Neural cell (in vitro differentiated cells): ENCODE results near the gene CRADD. TPM values are rescaled to one million over a fixed set of nuclear protein-coding genes. Genes with fewer than 3 reads are reported as not detected.

Experiments used
- H2AFZ ChIP-seq: fragments of 200-600, 300-800 bp; sonication (generic), shearing (Covaris generic); 2 replicates; pipeline ENCODE4 v1.6.0; 2014; ENCODE audit warnings: low read depth, mild to moderate bottlenecking, antibody characterized with exemption, low read length, moderate library complexity
- H3F3A ChIP-seq: fragments of 200-600 bp; shearing (Covaris generic); 2 replicates; pipeline ENCODE4 v1.6.1; 2016; ENCODE audit warnings: mild to moderate bottlenecking, moderate library complexity, mixed read lengths, antibody characterized with exemption, low read length; ENCODE audit not compliant: insufficient read depth, poor library complexity, severe bottlenecking
- H3K27ac ChIP-seq: fragments of 200-600, 300-800 bp; sonication (generic), shearing (Covaris generic); 2 replicates; pipeline ENCODE4 v1.5.1; 2014; ENCODE audit warnings: mild to moderate bottlenecking, low read length, moderate library complexity
- H3K27me3 ChIP-seq: fragments of 300-800, 200-600 bp; sonication (generic), shearing (Covaris generic); 2 replicates; pipeline ENCODE4 v1.6.0; 2014; ENCODE audit warnings: mild to moderate bottlenecking, low read depth, low read length, moderate library complexity; ENCODE audit not compliant: insufficient read depth
- H3K36me3 ChIP-seq: fragments of 300-800, 200-600 bp; sonication (generic), shearing (Covaris generic); 2 replicates; pipeline ENCODE4 v1.5.1; 2014; ENCODE audit warnings: mild to moderate bottlenecking, antibody characterized with exemption, low read length, moderate library complexity; ENCODE audit not compliant: insufficient read depth
- H3K4me2 ChIP-seq: fragments of 300-800, 200-600 bp; sonication (generic), shearing (Covaris generic); 2 replicates; pipeline ENCODE4 v1.6.0; 2014; ENCODE audit warnings: mild to moderate bottlenecking, low read length
- H3K4me3 ChIP-seq: fragments of 300-800, 200-600 bp; sonication (generic), shearing (Covaris generic); 2 replicates; pipeline ENCODE4 v1.5.1; 2014; ENCODE audit warnings: mild to moderate bottlenecking, low read length, moderate library complexity
- H3K79me2 ChIP-seq: fragments of 200-600 bp; shearing (Covaris generic); replicated peaks from 2 replicates; pipeline ENCODE4 v1.6.0; 2014; ENCODE audit warnings: mild to moderate bottlenecking, low read length, moderate library complexity; ENCODE audit not compliant: insufficient read depth
- H3K9ac ChIP-seq: fragments of 300-800, 200-600 bp; sonication (generic), shearing (Covaris generic); 2 replicates; pipeline ENCODE4 v1.6.1; 2016; ENCODE audit warnings: mild to moderate bottlenecking, low read length, mixed read lengths
- H3K9me2 ChIP-seq: fragments of 200-600 bp; shearing (Covaris generic); 2 replicates; pipeline ENCODE4 v1.6.1; 2016; ENCODE audit warnings: mild to moderate bottlenecking, low read length, mixed read lengths; ENCODE audit not compliant: insufficient read depth
- H3K9me3 ChIP-seq: fragments of 200-600, 300-800 bp; sonication (generic), shearing (Covaris generic); 2 replicates; pipeline ENCODE4 v1.6.1; 2016; ENCODE audit warnings: mild to moderate bottlenecking, mixed run types, low read length, moderate library complexity, mixed read lengths
- H4K20me1 ChIP-seq: fragments of 200-600 bp; shearing (Covaris generic); 2 replicates; pipeline ENCODE4 v1.6.1; 2016; ENCODE audit warnings: mild to moderate bottlenecking, mixed run types; ENCODE audit not compliant: insufficient read depth
- EP300 ChIP-seq: fragments of 450-650 bp; conservative IDR thresholded peaks from 2 replicates; pipeline ENCODE4 v1.6.1; 2014; ENCODE audit warnings: antibody characterized with exemption, mild to moderate bottlenecking, moderate library complexity; ENCODE audit not compliant: poor library complexity, severe bottlenecking
- EZH2 ChIP-seq: fragments of 200-600, 300-800 bp; shearing (Covaris generic), sonication (generic); IDR thresholded peaks from 2 replicates; pipeline ENCODE4 v1.6.1; 2014; ENCODE audit warnings: antibody characterized with exemption, low read length, borderline replicate concordance, mild to moderate bottlenecking; ENCODE audit not compliant: insufficient read depth, poor library complexity, severe bottlenecking
- MXI1 ChIP-seq: fragments of 450-650 bp; conservative IDR thresholded peaks from 2 replicates; pipeline ENCODE4 v1.6.1; 2014; ENCODE audit warnings: antibody characterized with exemption, mild to moderate bottlenecking; ENCODE audit not compliant: poor library complexity, severe bottlenecking
- POLR2AphosphoS5 ChIP-seq: IDR thresholded peaks from 2 replicates; pipeline ENCODE4 v1.6.1; 2012
- RAD21 ChIP-seq: fragments of 450-650 bp; conservative IDR thresholded peaks from 2 replicates; pipeline ENCODE4 v1.6.1; 2014; ENCODE audit warnings: antibody characterized with exemption, mild to moderate bottlenecking, moderate library complexity
- SMC3 ChIP-seq: fragments of 450-650 bp; conservative IDR thresholded peaks from 2 replicates; pipeline ENCODE4 v1.6.1; 2014; ENCODE audit warnings: antibody characterized with exemption, mild to moderate bottlenecking, moderate library complexity; ENCODE audit not compliant: poor library complexity
- TAF1 ChIP-seq: IDR thresholded peaks from 2 replicates; pipeline ENCODE4 v1.6.1; 2012; ENCODE audit warnings: low read depth
- polyA plus RNA-seq: library from polyadenylated mRNA; depleted of rRNA; stranded (reverse); fragments of >200 nt; gene quantifications from 2 replicates; pipeline ENCODE4 v1.2.3, GENCODE V29; 2014
- TF ChIP-seq, protein P1 (sequence below): IDR thresholded peaks from 2 replicates; pipeline ENCODE4 v1.6.1; 2012; ENCODE audit warnings: borderline replicate concordance
- TF ChIP-seq, protein P2 (sequence below): fragments of 450-650 bp; IDR thresholded peaks from 2 replicates; pipeline ENCODE4 v1.5.1; 2014; ENCODE audit warnings: antibody characterized with exemption, mild to moderate bottlenecking, moderate library complexity; ENCODE audit not compliant: poor library complexity, severe bottlenecking

CRADD gene
- polyA plus RNA-seq, 1 donor from 2014 or later: 23.5 TPM

DNA sequence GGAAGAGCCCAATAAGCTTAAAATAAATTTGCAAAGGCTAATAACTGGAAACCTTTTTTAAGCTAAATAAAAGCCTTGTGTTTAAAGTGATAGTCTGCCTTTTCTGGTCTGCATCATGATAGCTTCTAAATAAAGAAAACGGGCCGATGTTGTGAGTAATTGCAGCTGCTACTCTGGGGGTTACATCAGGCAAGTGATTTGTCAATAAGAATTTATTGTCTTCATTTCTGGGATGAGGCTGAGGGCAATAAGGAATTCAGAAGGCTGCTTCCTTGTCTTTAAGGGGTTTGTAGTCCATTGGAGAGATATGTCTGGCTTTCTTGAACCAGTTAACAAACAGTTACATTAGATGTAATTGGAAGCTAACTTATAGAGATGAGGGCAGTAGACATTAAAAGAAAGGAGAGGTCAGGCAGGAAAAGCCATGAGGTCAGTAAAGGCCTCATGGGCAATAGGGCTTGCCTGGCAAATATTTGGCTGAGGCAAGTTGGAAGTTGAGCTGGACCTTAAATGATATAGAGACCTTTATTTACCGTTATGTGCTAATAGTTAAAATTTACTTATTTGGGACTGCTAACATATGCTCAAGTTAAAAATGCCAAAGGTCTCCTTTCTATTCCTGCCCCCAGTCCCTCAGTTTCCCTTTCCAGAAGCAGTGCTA, 85.0 kb downstream of the CRADD start:
- no peaks in the 10 kb centered on the region for H3K9me3 ChIP-seq
- H3K36me3 ChIP-seq: no peaks in the 10 kb centered on the region
- no peak overlapping the region for H2AFZ ChIP-seq
- H4K20me1 ChIP-seq: no peaks in the 10 kb centered on the region
- TF ChIP-seq, protein P1, sequence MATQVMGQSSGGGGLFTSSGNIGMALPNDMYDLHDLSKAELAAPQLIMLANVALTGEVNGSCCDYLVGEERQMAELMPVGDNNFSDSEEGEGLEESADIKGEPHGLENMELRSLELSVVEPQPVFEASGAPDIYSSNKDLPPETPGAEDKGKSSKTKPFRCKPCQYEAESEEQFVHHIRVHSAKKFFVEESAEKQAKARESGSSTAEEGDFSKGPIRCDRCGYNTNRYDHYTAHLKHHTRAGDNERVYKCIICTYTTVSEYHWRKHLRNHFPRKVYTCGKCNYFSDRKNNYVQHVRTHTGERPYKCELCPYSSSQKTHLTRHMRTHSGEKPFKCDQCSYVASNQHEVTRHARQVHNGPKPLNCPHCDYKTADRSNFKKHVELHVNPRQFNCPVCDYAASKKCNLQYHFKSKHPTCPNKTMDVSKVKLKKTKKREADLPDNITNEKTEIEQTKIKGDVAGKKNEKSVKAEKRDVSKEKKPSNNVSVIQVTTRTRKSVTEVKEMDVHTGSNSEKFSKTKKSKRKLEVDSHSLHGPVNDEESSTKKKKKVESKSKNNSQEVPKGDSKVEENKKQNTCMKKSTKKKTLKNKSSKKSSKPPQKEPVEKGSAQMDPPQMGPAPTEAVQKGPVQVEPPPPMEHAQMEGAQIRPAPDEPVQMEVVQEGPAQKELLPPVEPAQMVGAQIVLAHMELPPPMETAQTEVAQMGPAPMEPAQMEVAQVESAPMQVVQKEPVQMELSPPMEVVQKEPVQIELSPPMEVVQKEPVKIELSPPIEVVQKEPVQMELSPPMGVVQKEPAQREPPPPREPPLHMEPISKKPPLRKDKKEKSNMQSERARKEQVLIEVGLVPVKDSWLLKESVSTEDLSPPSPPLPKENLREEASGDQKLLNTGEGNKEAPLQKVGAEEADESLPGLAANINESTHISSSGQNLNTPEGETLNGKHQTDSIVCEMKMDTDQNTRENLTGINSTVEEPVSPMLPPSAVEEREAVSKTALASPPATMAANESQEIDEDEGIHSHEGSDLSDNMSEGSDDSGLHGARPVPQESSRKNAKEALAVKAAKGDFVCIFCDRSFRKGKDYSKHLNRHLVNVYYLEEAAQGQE: no peak
- TF ChIP-seq TAF1 (no peak), EZH2 (no peak), MXI1 (no peak), SMC3 (no peak), POLR2AphosphoS5 (no peak), RAD21 (no peak), EP300 (no peak)
- TF ChIP-seq, protein P2, sequence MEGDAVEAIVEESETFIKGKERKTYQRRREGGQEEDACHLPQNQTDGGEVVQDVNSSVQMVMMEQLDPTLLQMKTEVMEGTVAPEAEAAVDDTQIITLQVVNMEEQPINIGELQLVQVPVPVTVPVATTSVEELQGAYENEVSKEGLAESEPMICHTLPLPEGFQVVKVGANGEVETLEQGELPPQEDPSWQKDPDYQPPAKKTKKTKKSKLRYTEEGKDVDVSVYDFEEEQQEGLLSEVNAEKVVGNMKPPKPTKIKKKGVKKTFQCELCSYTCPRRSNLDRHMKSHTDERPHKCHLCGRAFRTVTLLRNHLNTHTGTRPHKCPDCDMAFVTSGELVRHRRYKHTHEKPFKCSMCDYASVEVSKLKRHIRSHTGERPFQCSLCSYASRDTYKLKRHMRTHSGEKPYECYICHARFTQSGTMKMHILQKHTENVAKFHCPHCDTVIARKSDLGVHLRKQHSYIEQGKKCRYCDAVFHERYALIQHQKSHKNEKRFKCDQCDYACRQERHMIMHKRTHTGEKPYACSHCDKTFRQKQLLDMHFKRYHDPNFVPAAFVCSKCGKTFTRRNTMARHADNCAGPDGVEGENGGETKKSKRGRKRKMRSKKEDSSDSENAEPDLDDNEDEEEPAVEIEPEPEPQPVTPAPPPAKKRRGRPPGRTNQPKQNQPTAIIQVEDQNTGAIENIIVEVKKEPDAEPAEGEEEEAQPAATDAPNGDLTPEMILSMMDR: no peak
- H3K4me3 ChIP-seq: no peak overlapping the region
- no peak overlapping the region for H3K9ac ChIP-seq
- H3K27ac ChIP-seq: no peak overlapping the region
- H3K4me2 ChIP-seq: no peak overlapping the region
- H3K79me2 ChIP-seq: no peaks in the 10 kb centered on the region
- no peaks in the 10 kb centered on the region for H3K9me2 ChIP-seq
- H3F3A ChIP-seq: no peaks in the 10 kb centered on the region
- no peaks in the 10 kb centered on the region for H3K27me3 ChIP-seq

DNA sequence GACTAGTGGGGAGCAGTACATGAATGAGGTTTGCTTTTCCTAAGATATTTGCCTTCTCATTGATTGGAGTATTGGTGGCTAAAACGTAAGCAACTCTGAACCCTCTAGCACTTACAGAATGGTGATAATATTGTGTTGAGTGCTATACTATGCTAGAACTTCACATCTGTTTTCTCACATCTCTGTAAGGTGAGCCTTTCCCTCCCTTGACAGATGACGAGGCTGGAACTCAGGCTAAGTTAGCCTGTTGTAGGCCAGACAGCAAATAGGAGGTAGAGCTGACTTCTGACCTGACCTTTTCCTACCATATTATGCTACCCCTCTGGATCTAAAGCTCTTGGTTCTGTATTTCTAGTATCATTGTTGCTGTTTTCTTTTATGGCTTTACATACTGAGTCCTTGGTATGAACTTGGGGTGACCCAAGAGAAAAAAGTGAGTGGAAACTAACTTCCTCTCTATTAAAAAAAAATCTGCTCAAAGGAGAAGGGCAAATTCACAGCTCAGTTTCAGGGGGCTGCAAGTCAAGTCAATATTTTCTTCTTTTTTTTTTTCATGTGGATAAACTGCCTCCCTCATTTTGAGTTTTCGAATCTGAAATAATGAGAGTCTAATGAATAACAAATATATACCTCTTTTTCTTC, 85.9 kb downstream of the CRADD start:
- H3K79me2 ChIP-seq: no peaks in the 10 kb centered on the region
- H3F3A ChIP-seq: no peaks in the 10 kb centered on the region
- H3K4me2 ChIP-seq: no peak overlapping the region
- H2AFZ ChIP-seq: no peak overlapping the region
- H3K9me3 ChIP-seq: no peaks in the 10 kb centered on the region
- no peaks in the 10 kb centered on the region for H3K27me3 ChIP-seq
- H3K36me3 ChIP-seq: no peaks in the 10 kb centered on the region
- H3K9me2 ChIP-seq: no peaks in the 10 kb centered on the region
- TF ChIP-seq EZH2: no peak
- TF ChIP-seq, protein P2: no peak
- no peak overlapping the region for H3K27ac ChIP-seq
- H3K9ac ChIP-seq: no peak overlapping the region
- H3K4me3 ChIP-seq: no peak overlapping the region
- H4K20me1 ChIP-seq: no peaks in the 10 kb centered on the region
